Thymus (tissue), 11 donors: ENCODE data around the gene BTN3A1. TPM values are rescaled to one million over a fixed set of nuclear protein-coding genes. Genes with fewer than 3 reads are reported as not detected.

Source experiments
- DNase-seq, 9 donors: peaks; one replicate each; pipeline ENCODE4 v3.0.0-alpha.2; 2013; ENCODE audit warnings: low spot score in 9 of 9, low read depth in 6 of 9, missing footprints in 1 of 9
- H3K27ac ChIP-seq, 2 donors: one replicate each; pipeline ENCODE4 v1.5.1; 2013; ENCODE audit warnings: control low read depth in 1 of 2, low read depth in 1 of 2, low read length in 1 of 2, mild to moderate bottlenecking in 1 of 2, moderate library complexity in 1 of 2
- H3K27me3 ChIP-seq, 2 donors: one replicate each; pipeline ENCODE4 v1.5.1; 2013; ENCODE audit warnings: low read length in 1 of 2; ENCODE audit not compliant: control insufficient read depth in 2 of 2, insufficient read depth in 1 of 2
- H3K36me3 ChIP-seq, 2 donors: one replicate each; pipeline ENCODE4 v1.5.1; 2013; ENCODE audit warnings: low read length in 1 of 2, mild to moderate bottlenecking in 1 of 2, moderate library complexity in 1 of 2; ENCODE audit not compliant: control insufficient read depth in 2 of 2, insufficient read depth in 2 of 2
- H3K4me1 ChIP-seq, 2 donors: one replicate each; pipeline ENCODE4 v1.5.1; 2013; ENCODE audit warnings: low read length in 2 of 2; ENCODE audit not compliant: control insufficient read depth in 2 of 2, insufficient read depth in 2 of 2
- H3K4me3 ChIP-seq, 2 donors: one replicate each; pipeline ENCODE4 v1.5.1; 2013; ENCODE audit warnings: low read length in 2 of 2, control low read depth in 1 of 2, mild to moderate bottlenecking in 1 of 2
- H3K9me3 ChIP-seq, 2 donors: one replicate each; pipeline ENCODE4 v1.5.1; 2013; ENCODE audit warnings: low read length in 1 of 2, mild to moderate bottlenecking in 1 of 2; ENCODE audit not compliant: control insufficient read depth in 2 of 2, insufficient read depth in 1 of 2
- WGBS: extraction: QIAGEN DNeasy Blood & Tissue Kit; methylation state at CpG from one replicate; pipeline ENCODE4 v1.1.7; 2013; 5-methylcytosine and 5-hydroxymethylcytosine counted together
- polyA plus RNA-seq: library from polyadenylated mRNA; stranded (reverse); fragments of 200-250 nt; gene quantifications from one replicate; pipeline ENCODE4 v1.2.3, GENCODE V29; 2013
- total RNA-seq: library from RNA; stranded (reverse); fragments of 120-200 nt; gene quantifications from one replicate; pipeline ENCODE4 v1.2.4, GENCODE V29; 2013
- donor health status: healthy.

BTN3A1 gene
- total and polyA plus RNA-seq, 2 donors: 27.5 to 32.7 TPM

DNA sequence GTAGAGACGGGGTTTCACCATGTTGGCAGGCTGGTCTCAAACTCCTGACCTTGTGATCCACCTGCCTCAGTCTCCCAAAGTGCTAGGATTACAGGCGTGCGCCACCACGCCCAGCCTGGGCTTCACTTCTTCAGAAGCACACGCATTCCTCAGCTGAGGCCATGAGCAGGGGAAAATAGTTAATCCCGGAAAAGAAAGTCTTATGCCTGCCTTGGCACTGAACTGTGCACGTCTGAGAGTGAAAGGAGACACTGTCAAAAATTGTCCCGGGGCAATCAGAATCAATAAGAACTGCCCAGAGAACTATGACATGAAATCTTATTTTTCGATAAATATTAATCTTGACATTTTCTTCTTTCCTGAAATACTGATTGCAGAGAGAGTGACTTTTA is 16.3 kb upstream of the BTN3A1 start:
- H3K36me3 ChIP-seq: peaks cover 0 to 9% of the 10 kb centered on the region in 2 donors
- no peaks in the 10 kb centered on the region for H3K9me3 ChIP-seq
- no peak overlapping the region for H3K4me3 ChIP-seq
- H3K27me3 ChIP-seq: no peaks in the 10 kb centered on the region
- H3K27ac ChIP-seq: no peak overlapping the region
- WGBS: 98% methylated on average over 9 of the region's 9 CpGs
- DNase-seq: no peak
- H3K4me1 ChIP-seq: peaks cover 0 to 7% of the 10 kb centered on the region in 2 donors

DNA sequence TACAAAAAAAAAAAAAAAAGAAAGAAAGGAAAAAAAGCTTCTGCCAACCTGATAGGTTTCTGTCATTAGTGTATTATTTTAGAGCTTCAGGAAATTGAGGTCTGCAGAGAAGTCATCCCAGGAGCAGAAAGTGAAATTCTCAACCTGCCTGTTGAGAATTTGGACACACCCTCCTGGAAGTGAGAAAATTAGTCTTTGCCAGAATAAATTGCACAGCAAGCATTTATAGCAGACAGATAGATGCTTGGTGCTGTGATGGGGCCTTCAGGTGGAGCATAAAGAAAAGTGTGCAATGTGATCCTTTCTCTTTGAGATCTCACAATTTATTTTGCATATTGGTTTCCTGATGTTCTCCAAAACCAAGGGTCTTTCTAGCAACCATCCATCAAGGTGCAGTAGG is 14.5 kb upstream of the BTN3A1 start:
- Histone ChIP-seq H3K27ac (no peak overlapping the region), H3K4me3 (no peak overlapping the region), H3K9me3 (no peaks in the 10 kb centered on the region), H3K4me1 (peaks cover 0 to 7% of the 10 kb centered on the region in 2 donors), H3K36me3 (peaks cover 7 to 20% of the 10 kb centered on the region in 2 donors), H3K27me3 (no peaks in the 10 kb centered on the region)
- no peak for DNase-seq

DNA sequence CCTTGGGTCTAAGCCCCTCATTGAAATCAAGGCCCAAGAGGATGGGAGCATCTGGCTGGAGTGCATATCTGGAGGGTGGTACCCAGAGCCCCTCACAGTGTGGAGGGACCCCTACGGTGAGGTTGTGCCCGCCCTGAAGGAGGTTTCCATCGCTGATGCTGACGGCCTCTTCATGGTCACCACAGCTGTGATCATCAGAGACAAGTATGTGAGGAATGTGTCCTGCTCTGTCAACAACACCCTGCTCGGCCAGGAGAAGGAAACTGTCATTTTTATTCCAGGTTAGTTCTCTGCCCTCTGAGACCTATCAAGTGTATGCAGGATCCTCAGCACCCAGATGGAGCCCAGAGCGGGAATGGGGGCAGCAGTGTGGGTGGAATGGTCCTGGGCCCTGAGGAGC is 14.1 kb upstream of the BTN3A1 start:
- no peak for DNase-seq
- H3K27me3 ChIP-seq: no peaks in the 10 kb centered on the region
- no peaks in the 10 kb centered on the region for H3K9me3 ChIP-seq
- H3K36me3 ChIP-seq: peaks cover 7 to 20% of the 10 kb centered on the region in 2 donors
- peaks cover 0 to 7% of the 10 kb centered on the region in 2 donors for H3K4me1 ChIP-seq
- H3K27ac ChIP-seq: no peak overlapping the region
- WGBS: 96% methylated on average over 6 of the region's 6 CpGs
- no peak overlapping the region for H3K4me3 ChIP-seq

DNA sequence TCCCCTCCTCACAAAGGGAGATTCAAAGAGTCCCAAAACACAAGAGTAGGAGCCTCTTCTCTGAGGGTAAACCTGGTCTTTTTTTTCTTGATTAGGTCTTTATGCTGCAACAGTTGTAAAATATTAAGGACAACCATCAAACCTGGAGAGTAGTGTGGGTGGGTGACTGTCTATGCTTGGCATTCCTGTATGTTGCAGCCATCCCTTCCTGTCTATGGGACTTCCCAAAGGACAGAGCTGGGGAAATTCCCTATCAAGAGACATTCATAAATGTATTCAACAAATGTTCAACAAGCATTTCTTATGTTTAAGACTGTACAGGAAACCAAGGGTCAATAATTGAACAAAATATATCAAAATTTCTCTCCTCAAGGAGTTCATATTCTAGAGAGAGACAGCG is 13.6 kb upstream of the BTN3A1 start:
- 98% methylated on average over 1 of the region's 1 CpG for WGBS
- no peak overlapping the region for H3K4me3 ChIP-seq
- H3K4me1 ChIP-seq: peaks cover 0 to 5% of the 10 kb centered on the region in 2 donors
- H3K36me3 ChIP-seq: peaks cover 7 to 20% of the 10 kb centered on the region in 2 donors
- H3K27ac ChIP-seq: no peak overlapping the region
- H3K9me3 ChIP-seq: no peaks in the 10 kb centered on the region
- H3K27me3 ChIP-seq: no peaks in the 10 kb centered on the region
- DNase-seq: no peak

DNA sequence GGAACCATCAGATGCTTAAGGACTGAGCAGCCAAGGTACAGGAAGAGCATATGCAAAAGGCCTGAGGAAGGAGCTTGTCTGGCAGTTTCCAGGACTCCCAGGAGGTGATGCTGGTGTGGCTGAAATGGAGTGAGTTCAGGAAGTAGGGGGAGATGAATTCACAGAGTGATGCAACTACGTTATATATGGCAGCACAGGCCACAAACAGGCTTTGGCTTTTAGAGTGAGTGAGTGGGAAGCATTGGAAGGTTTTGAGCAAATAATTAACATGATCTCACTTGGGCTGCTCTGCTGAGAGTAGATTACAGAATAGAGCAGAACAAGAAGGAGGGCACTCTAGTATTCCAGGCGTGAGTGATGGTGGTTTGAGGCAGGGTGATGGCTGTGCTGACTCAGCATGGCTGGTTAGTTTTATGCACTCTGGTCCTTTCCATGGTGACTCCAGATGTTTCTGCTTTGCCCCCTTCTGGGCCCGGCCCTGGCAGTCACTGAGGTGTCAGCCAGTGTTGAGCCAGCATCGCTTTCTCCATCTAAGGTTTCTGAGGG is 12.7 kb upstream of the BTN3A1 start:
- H3K4me1 ChIP-seq: no peaks in the 10 kb centered on the region
- no peak overlapping the region for H3K27ac ChIP-seq
- DNase-seq: no peak
- H3K36me3 ChIP-seq: peaks cover 7 to 20% of the 10 kb centered on the region in 2 donors
- no peak overlapping the region for H3K4me3 ChIP-seq
- 92% methylated on average over 4 of the region's 4 CpGs for WGBS
- no peaks in the 10 kb centered on the region for H3K9me3 ChIP-seq
- no peaks in the 10 kb centered on the region for H3K27me3 ChIP-seq

DNA sequence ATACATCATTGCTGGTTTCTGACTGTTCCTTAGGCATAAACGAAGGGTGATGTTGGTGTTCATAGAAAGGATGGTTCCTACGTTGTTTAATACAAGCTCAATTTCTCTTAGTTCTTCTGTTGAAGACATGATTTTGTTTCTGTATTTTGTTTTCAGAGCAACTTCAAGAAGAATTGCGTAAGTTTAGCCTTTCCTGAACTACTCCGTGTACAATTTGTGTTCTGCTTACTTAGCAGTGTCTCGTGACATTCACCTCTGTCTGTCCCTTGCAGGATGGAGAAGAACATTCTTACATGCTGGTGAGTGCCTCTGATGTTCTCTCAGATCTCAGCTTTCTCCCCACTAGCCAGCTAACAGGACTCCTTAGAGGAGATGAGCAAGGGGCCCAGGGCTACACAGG is 11.5 kb upstream of the BTN3A1 start:
- no peak overlapping the region for H3K4me3 ChIP-seq
- H3K27me3 ChIP-seq: no peaks in the 10 kb centered on the region
- no peak for DNase-seq
- no peak overlapping the region for H3K27ac ChIP-seq
- 95% methylated on average over 5 of the region's 5 CpGs for WGBS
- no peaks in the 10 kb centered on the region for H3K9me3 ChIP-seq
- no peaks in the 10 kb centered on the region for H3K4me1 ChIP-seq
- H3K36me3 ChIP-seq: peaks cover 7 to 20% of the 10 kb centered on the region in 2 donors

DNA sequence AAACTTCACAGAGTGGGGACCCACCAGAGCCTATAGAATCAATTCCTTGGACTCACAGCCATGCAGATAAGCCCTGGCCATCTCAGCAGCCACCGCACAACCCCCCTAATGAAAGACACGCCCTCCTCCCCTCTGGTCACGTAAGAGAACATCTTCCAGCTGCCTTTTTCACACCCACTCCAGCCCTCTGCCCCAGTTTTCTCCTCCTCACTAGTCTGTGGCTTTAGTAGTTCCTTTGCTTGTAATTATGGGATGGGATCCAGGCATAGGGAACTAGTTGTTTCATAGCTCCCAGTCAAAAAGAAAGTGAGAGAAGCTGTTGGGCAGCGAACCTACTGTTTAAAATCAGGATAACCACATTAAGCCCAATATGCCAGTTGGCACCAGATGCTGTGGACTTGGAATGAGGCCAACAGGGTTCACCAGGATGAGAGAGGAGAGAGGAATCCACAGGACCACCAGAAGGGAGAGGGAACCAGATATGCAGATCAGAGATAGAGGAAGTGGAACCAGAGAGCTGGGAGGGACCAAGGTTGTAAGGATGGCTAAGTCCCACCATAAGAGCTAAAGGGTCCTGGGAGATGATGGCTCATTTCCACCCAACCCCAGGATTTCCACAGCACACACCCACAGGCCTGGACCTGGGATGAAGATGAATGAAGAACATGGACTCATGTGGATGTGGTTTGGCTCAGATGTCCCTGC is 9.0 kb upstream of the BTN3A1 start:
- 97% methylated on average over 4 of the region's 4 CpGs for WGBS
- Histone ChIP-seq H3K27ac (peak overlapping the region in 1 of 2 donors; percentile 9), H3K9me3 (no peaks in the 10 kb centered on the region), H3K4me1 (no peaks in the 10 kb centered on the region), H3K4me3 (no peak overlapping the region), H3K27me3 (no peaks in the 10 kb centered on the region), H3K36me3 (peaks cover 7 to 20% of the 10 kb centered on the region in 2 donors)
- DNase-seq: no peak

DNA sequence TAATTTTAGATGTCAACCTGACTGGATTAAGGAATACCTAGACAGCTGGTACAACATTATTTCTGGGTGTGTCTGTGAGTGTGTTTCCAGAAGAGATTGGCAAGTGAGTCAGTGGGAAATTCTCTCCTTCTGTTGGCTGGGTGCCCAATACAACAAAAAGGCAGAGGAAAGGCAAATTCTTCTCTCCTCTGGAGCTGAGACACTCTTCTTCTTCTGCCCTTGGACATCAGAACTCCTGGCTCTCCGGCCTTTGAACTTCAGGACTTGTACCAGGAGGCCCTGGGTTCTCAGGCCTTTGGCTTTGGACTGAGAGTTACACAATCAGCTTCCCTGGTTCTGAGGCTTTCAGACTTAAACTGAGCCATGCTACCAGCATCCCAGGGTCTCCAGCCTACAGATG is 7.8 kb upstream of the BTN3A1 start:
- no peak overlapping the region for H3K4me3 ChIP-seq
- H3K4me1 ChIP-seq: no peaks in the 10 kb centered on the region
- no peaks in the 10 kb centered on the region for H3K9me3 ChIP-seq
- H3K27ac ChIP-seq: no peak overlapping the region
- H3K36me3 ChIP-seq: peaks cover 7 to 20% of the 10 kb centered on the region in 2 donors
- DNase-seq: no peak
- 97% methylated on average over 1 of the region's 1 CpG for WGBS
- H3K27me3 ChIP-seq: no peaks in the 10 kb centered on the region

DNA sequence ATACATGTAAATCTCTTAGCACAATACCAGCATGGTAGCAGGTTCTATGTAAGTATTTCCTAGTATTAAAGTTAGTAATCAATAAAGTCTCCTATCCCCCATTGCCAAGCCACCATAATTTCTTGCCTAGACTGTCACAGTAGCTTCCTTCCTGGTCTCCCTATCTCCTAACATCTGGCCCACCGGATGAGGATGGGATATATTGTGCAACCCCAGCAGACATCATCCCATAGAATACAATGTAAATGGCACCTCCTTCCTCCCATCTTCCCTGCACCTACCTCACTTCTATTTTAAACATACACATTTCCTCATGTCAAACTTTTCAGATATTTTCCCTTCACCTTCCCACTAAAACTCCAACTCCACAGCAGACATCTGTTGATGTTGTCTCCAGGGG is 3.5 kb upstream of the BTN3A1 start:
- Histone ChIP-seq H3K4me1 (peaks cover 1 to 15% of the 10 kb centered on the region in 2 donors), H3K27ac (no peak overlapping the region), H3K27me3 (no peaks in the 10 kb centered on the region), H3K4me3 (no peak overlapping the region), H3K36me3 (no peaks in the 10 kb centered on the region), H3K9me3 (no peaks in the 10 kb centered on the region)
- 96% methylated on average over 1 of the region's 1 CpG for WGBS
- no peak for DNase-seq
